Measurements from ENCODE around the gene SYVN1.

DNA sequence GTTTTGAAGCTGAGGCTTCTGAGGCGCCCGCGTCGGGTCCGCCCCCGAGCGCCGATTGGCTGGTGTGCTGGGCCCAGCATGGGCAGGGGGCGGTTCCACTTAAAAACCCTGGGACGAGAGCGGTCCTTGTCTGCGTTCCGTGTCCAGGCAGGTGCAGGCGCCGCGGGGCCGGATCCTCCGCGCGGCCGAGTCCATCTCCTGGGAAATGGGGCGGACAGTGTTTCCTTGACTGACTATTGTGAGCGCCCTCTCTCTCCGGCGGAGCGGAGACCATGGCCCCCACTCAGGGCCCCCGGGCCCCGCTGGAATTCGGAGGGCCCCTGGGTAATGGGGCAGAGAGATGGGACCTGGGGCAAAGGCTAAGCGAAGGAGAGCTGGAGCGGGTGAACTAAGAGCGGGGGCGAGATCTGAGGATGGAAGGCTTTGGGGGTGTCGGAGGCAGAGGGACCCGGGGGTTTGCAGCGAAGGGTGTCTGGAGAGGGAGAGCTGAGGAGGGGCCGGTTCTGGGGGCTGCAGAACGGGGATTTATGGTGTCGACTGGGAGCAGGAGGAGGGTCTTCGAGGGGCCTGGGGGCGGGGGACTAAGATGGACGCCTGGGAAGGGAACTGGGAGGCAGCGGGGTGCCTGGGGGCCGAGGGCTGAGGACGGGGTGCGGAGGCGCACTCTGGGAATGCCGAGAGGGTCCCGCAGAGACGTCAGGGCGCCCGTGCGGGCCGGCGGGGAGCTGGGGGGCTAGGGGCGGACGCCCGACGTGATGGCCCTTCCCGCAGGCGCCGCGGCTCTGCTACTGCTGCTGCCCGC lies 22.4 kb downstream of the SYVN1 start, which contains the start of gene TM7SF2:
- TF ChIP-seq LEF1 (IDR thresholded peaks at IDR 0.05; ENCODE audit: borderline replicate concordance), result no peak
- TF ChIP-seq BHLHE40 (IDR thresholded peaks at IDR 0.05; ENCODE audit: borderline replicate concordance), result no peak
- TF ChIP-seq NFRKB (IDR thresholded peaks at IDR 0.05), result no peak
- TF ChIP-seq ELF4 (IDR thresholded peaks at IDR 0.05), result peak; percentile 41; the same call in 1 of the 2 replicates
- TF ChIP-seq FOXK2 (IDR thresholded peaks at IDR 0.05), result no peak
- no peak for TF ChIP-seq PKNOX1 (IDR thresholded peaks at IDR 0.05)
- TF ChIP-seq FOXM1 (IDR thresholded peaks at IDR 0.05; ENCODE audit: borderline replicate concordance), result no peak
- TF ChIP-seq L3MBTL2 (conservative IDR thresholded peaks at IDR 0.05), result no peak
- TF ChIP-seq CTBP1 (IDR thresholded peaks at IDR 0.05; ENCODE audit: borderline replicate concordance), result no peak
